Liver (tissue), 9 donors: ENCODE data around the gene RAD51B. TPM values are rescaled to one million over a fixed set of nuclear protein-coding genes. Genes with fewer than 3 reads are reported as not detected.

Source experiments
- DNase-seq: peaks from one replicate; pipeline ENCODE4 v3.0.0-alpha.2; 2017; ENCODE audit warnings: low spot score
- H3K27ac ChIP-seq, 2 donors: one replicate each; pipeline ENCODE4 v1.7.0; 2013; ENCODE audit warnings: inconsistent platforms in 2 of 2, low read length in 2 of 2, control low read depth in 1 of 2, low read depth in 1 of 2, mild to moderate bottlenecking in 1 of 2
- H3K27me3 ChIP-seq, 4 donors: one replicate each; pipeline versions ENCODE4 v1.6.1 to v1.7.0; 2013; ENCODE audit warnings: low read length in 3 of 4, inconsistent platforms in 1 of 4, mild to moderate bottlenecking in 1 of 4, moderate library complexity in 1 of 4; ENCODE audit not compliant: control insufficient read depth in 4 of 4, insufficient read depth in 4 of 4
- H3K36me3 ChIP-seq, 4 donors: one replicate each; pipeline versions ENCODE4 v1.6.1 to v1.7.0; 2013; ENCODE audit warnings: low read length in 3 of 4, mild to moderate bottlenecking in 3 of 4, low read depth in 1 of 4, moderate library complexity in 1 of 4; ENCODE audit not compliant: control insufficient read depth in 4 of 4, insufficient read depth in 3 of 4
- H3K4me1 ChIP-seq, 4 donors: one replicate each; pipeline versions ENCODE4 v1.6.1 to v1.7.0; 2013; ENCODE audit warnings: low read length in 3 of 4, mild to moderate bottlenecking in 3 of 4, moderate library complexity in 1 of 4; ENCODE audit not compliant: control insufficient read depth in 4 of 4, insufficient read depth in 4 of 4
- H3K4me3 ChIP-seq, 3 donors: one replicate each; pipeline versions ENCODE4 v1.6.1 to v1.7.0; 2013; ENCODE audit warnings: low read length in 3 of 3, control low read depth in 1 of 3, low read depth in 1 of 3, mild to moderate bottlenecking in 1 of 3
- H3K9ac ChIP-seq, 2 donors: one replicate each; pipeline ENCODE4 v1.7.0; 2013; ENCODE audit warnings: low read length in 2 of 2, mild to moderate bottlenecking in 2 of 2, moderate library complexity in 2 of 2, control low read depth in 1 of 2, low read depth in 1 of 2
- H3K9me3 ChIP-seq, 4 donors: one replicate each; pipeline versions ENCODE4 v1.6.1 to v1.7.0; 2013; ENCODE audit warnings: low read length in 3 of 4; ENCODE audit not compliant: control insufficient read depth in 4 of 4
- ATF3 ChIP-seq: IDR thresholded peaks from 2 replicates; pipeline ENCODE4 v1.6.1; 2016; ENCODE audit warnings: antibody characterized with exemption
- FOXA1 ChIP-seq: IDR thresholded peaks from 2 replicates; pipeline ENCODE4 v1.6.1; 2016; ENCODE audit warnings: antibody characterized with exemption
- FOXA2 ChIP-seq: IDR thresholded peaks from 2 replicates; pipeline ENCODE4 v1.6.1; 2016; ENCODE audit warnings: antibody characterized with exemption
- GABPA ChIP-seq, 2 donors: IDR thresholded peaks in 1 of 2; conservative IDR thresholded peaks in 1 of 2; 2 replicates each; pipeline ENCODE4 v1.6.1; 2016; ENCODE audit warnings: antibody characterized with exemption in 2 of 2, mild to moderate bottlenecking in 1 of 2, moderate library complexity in 1 of 2
- HNF4A ChIP-seq, 2 donors: conservative IDR thresholded peaks; 2 replicates each; pipeline ENCODE4 v1.6.1; 2016; ENCODE audit warnings: antibody characterized with exemption in 2 of 2, mild to moderate bottlenecking in 2 of 2
- HNF4G ChIP-seq: IDR thresholded peaks from 2 replicates; pipeline ENCODE4 v1.6.1; 2016; ENCODE audit warnings: antibody characterized with exemption
- JUND ChIP-seq, 2 donors: IDR thresholded peaks; 2 replicates each; pipeline ENCODE4 v1.6.1; 2016; ENCODE audit warnings: antibody characterized with exemption in 2 of 2
- MAX ChIP-seq: IDR thresholded peaks from 2 replicates; pipeline ENCODE4 v1.6.1; 2016; ENCODE audit warnings: antibody characterized with exemption
- NR2F2 ChIP-seq: IDR thresholded peaks from 2 replicates; pipeline ENCODE4 v1.6.1; 2016; ENCODE audit warnings: antibody characterized with exemption
- RAD21 ChIP-seq, 2 donors: IDR thresholded peaks; 2 replicates each; pipeline ENCODE4 v1.6.1; 2016; ENCODE audit warnings: antibody characterized with exemption in 2 of 2, mild to moderate bottlenecking in 2 of 2
- REST ChIP-seq: IDR thresholded peaks from 2 replicates; pipeline ENCODE4 v1.6.1; 2016; ENCODE audit warnings: antibody characterized with exemption, mild to moderate bottlenecking
- SP1 ChIP-seq: IDR thresholded peaks from 2 replicates; pipeline ENCODE4 v1.6.1; 2018; ENCODE audit warnings: antibody characterized with exemption, mild to moderate bottlenecking
- TAF1 ChIP-seq: conservative IDR thresholded peaks from 2 replicates; pipeline ENCODE4 v1.6.1; 2016; ENCODE audit warnings: antibody characterized with exemption, mild to moderate bottlenecking
- YY1 ChIP-seq: IDR thresholded peaks from 2 replicates; pipeline ENCODE4 v1.6.1; 2016; ENCODE audit warnings: antibody characterized with exemption, mild to moderate bottlenecking
- ZBTB33 ChIP-seq: IDR thresholded peaks from 2 replicates; pipeline ENCODE4 v1.6.1; 2016; ENCODE audit warnings: antibody characterized with exemption
- WGBS: extraction: QIAGEN DNeasy Blood & Tissue Kit; methylation state at CpG from one replicate; pipeline ENCODE4 v1.1.7; 2013; 5-methylcytosine and 5-hydroxymethylcytosine counted together
- polyA plus RNA-seq, 2 donors: library from polyadenylated mRNA; stranded (reverse) in 1 of 2; unstranded in 1 of 2; fragments of 200-250 nt in 1 of 2; fragments of >200 nt in 1 of 2; fragmentation: Nextera tagmentation in 1 of 2; extraction: Ambion mirVana in 1 of 2; gene quantifications; one replicate each; pipeline versions ENCODE4 v1.2.1 to v1.2.3, GENCODE V29; 2013 to 2015
- total RNA-seq, 2 donors: library from RNA; depleted of rRNA; stranded (reverse); fragments of >200 nt; gene quantifications; one replicate each; pipeline ENCODE4 v1.2.3, GENCODE V29; 2014
- TF ChIP-seq, protein P1 (sequence below): fragments of 150-350 bp; IDR thresholded peaks from 2 replicates; pipeline ENCODE4 v1.5.1; 2017; ENCODE audit warnings: improper control_type of control experiment, low read depth, low read length; ENCODE audit not compliant: missing input control
- donor health status: healthy.
- donor health status: healthy.
- donor health status: healthy.
- donor health status: healthy.
- donor health status: healthy.

RAD51B gene
- total and polyA plus RNA-seq, 4 donors, result 0.81 to 12.9 (median 2.4) TPM

DNA sequence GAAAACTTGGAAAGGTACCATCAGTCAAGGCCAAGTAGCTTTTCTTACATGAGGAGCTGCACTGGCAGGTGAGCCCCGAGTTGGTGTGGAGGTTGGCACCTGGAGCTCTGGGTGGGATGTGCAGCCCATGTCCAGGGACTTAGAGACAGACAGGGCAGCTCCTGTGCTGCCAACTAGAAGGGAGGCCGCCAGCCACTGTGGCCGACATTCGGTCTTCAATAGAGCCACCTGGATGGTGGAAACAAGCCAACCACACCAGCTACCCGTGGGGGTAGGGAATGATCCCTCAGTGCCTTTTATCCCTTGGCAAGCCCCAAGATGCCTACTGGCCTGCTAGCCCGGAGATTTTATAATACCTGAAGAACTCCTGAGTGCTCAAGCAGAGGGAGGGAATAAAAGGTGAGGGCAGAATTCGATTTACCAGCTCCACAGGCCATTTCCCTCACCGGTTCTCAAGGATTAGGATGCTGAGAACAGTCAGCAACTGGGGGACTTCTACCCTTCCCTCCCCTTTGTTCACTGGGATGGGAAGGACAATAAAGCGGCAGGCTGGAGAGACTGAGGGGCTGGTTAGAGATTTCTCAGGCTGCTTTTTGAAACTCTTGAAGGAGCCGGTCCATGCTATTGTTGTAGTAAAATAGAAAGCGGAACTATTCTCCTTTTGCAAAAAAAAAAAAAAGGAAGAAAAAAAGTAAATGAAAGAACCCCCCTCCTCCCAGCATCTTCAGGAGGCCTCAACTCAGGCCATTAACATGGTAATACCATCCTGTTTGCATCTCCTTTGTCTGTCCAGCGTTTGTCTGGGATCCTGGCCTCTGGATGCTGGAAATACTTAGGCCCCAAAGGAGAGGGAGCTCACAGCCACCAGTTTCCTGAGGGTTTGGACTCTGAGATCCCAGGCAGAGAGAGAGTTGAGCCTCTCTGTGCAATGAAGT is 651.7 kb downstream of the RAD51B start (continued):
- TF ChIP-seq ZBTB33 (no peak), MAX (no peak), GABPA (IDR thresholded peaks at IDR 0.05 in 1 of 2, conservative IDR thresholded peaks at IDR 0.05 in 1 of 2) (no peak), FOXA1 (no peak), JUND (IDR thresholded peaks at IDR 0.05) (no peak), NR2F2 (no peak), HNF4A (conservative IDR thresholded peaks at IDR 0.05) (no peak)

DNA sequence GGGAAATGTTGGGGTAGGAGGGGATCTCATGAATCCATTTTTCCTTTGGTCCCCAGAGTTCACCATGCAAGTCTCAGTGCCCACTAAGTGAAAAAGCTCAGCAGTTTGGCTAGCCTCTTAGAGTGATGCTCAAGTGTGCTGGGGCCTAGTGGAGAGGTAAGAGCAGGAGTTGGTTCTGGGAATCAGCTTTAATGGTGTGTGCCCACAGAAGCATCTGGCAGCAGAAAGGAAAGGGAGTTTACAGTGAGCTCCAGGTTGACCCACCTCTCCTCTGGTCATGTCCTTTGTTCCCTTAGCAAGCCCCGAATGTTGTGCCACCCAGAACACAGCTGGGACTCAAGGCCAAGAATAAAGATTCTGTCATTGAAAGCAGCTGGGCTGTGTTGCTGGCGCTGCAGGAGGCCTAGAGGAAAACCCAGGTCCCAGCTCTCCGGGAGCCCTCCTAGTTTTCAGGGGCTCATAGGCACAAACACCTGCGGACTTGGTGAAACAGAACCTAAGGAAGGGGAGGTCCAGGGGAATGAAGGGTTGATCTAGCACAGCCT is 652.5 kb downstream of the RAD51B start:
- no peaks in the 10 kb centered on the region for H3K36me3 ChIP-seq
- TF ChIP-seq RAD21 (IDR thresholded peaks at IDR 0.05) (no peak), FOXA1 (no peak), NR2F2 (no peak), ZBTB33 (no peak), ATF3 (no peak), SP1 (no peak), FOXA2 (no peak), GABPA (IDR thresholded peaks at IDR 0.05 in 1 of 2, conservative IDR thresholded peaks at IDR 0.05 in 1 of 2) (no peak), TAF1 (no peak), REST (no peak), HNF4A (conservative IDR thresholded peaks at IDR 0.05) (no peak), YY1 (no peak), HNF4G (no peak)
- TF ChIP-seq, protein P1, sequence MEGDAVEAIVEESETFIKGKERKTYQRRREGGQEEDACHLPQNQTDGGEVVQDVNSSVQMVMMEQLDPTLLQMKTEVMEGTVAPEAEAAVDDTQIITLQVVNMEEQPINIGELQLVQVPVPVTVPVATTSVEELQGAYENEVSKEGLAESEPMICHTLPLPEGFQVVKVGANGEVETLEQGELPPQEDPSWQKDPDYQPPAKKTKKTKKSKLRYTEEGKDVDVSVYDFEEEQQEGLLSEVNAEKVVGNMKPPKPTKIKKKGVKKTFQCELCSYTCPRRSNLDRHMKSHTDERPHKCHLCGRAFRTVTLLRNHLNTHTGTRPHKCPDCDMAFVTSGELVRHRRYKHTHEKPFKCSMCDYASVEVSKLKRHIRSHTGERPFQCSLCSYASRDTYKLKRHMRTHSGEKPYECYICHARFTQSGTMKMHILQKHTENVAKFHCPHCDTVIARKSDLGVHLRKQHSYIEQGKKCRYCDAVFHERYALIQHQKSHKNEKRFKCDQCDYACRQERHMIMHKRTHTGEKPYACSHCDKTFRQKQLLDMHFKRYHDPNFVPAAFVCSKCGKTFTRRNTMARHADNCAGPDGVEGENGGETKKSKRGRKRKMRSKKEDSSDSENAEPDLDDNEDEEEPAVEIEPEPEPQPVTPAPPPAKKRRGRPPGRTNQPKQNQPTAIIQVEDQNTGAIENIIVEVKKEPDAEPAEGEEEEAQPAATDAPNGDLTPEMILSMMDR, result no peak
- no peak overlapping the region for H3K9ac ChIP-seq
- H3K27ac ChIP-seq, result no peak overlapping the region
- H3K27me3 ChIP-seq, result no peaks in the 10 kb centered on the region
- 88% methylated on average over 4 of the region's 4 CpGs for WGBS
- no peak for DNase-seq
- H3K4me1 ChIP-seq, result peaks cover 8 to 49% (median 28%) of the 10 kb centered on the region in 4 donors
- no peak overlapping the region for H3K4me3 ChIP-seq
- H3K9me3 ChIP-seq, result no peaks in the 10 kb centered on the region
